DOHH2 (cell line): ENCODE measurements around the gene PIK3AP1.

Experiments used
- H3F3A ChIP-seq: fragments of 200-600 bp; sonication (generic), shearing (Covaris generic); 2 replicates; pipeline ENCODE4 v1.6.0; 2016; ENCODE audit warnings: antibody characterized with exemption, mild to moderate bottlenecking; ENCODE audit not compliant: control insufficient read depth, insufficient read depth
- H3K27ac ChIP-seq: fragments of 200-600 bp; sonication (generic); 2 replicates; pipeline ENCODE4 v1.5.1; 2014; ENCODE audit warnings: low read depth, mild to moderate bottlenecking, low read length, moderate library complexity
- H3K27me3 ChIP-seq: fragments of 200-600 bp; sonication (generic); 2 replicates; pipeline ENCODE4 v1.6.1; 2014; ENCODE audit warnings: mild to moderate bottlenecking, low read length, mixed read lengths; ENCODE audit not compliant: control insufficient read depth
- H3K36me3 ChIP-seq: fragments of 200-600 bp; sonication (generic); 2 replicates; pipeline ENCODE4 v1.6.1; 2014; ENCODE audit warnings: mild to moderate bottlenecking, low read length, moderate library complexity, mixed read lengths; ENCODE audit not compliant: control insufficient read depth
- H3K4me1 ChIP-seq: fragments of 200-600 bp; sonication (generic); 2 replicates; pipeline ENCODE4 v1.6.1; 2014; ENCODE audit warnings: mild to moderate bottlenecking, low read length, mixed read lengths; ENCODE audit not compliant: control insufficient read depth
- H3K4me2 ChIP-seq: fragments of 200-600 bp; sonication (generic); 2 replicates; pipeline ENCODE4 v1.6.0; 2014; ENCODE audit warnings: mild to moderate bottlenecking, low read length, moderate library complexity
- H3K4me3 ChIP-seq: fragments of 200-600 bp; sonication (generic); 2 replicates; pipeline ENCODE4 v1.5.1; 2014; ENCODE audit warnings: mild to moderate bottlenecking, low read length, mixed read lengths
- H3K79me2 ChIP-seq: fragments of 200-600 bp; sonication (generic); 2 replicates; pipeline ENCODE4 v1.6.1; 2014; ENCODE audit warnings: mild to moderate bottlenecking, low read length, mixed read lengths; ENCODE audit not compliant: control insufficient read depth
- H3K9me2 ChIP-seq: fragments of 200-600 bp; sonication (generic); replicated peaks from 2 replicates; pipeline ENCODE4 v1.6.1; 2014; ENCODE audit warnings: mild to moderate bottlenecking, low read length, mixed read lengths; ENCODE audit not compliant: control insufficient read depth
- H3K9me3 ChIP-seq: fragments of 200-600 bp; sonication (generic); 2 replicates; pipeline ENCODE4 v1.6.1; 2014; ENCODE audit warnings: antibody characterized with exemption, low read length, mixed read lengths; ENCODE audit not compliant: control insufficient read depth, insufficient read depth
- H4K20me1 ChIP-seq: fragments of 200-600 bp; sonication (generic); 2 replicates; pipeline ENCODE4 v1.6.0; 2014; ENCODE audit warnings: low read depth, mild to moderate bottlenecking, antibody characterized with exemption, low read length, moderate library complexity; ENCODE audit not compliant: control insufficient read depth, insufficient read depth
- EZH2phosphoT487 ChIP-seq: fragments of 200-600 bp; sonication (generic); IDR thresholded peaks from 2 replicates; pipeline ENCODE4 v1.6.1; 2017; ENCODE audit warnings: borderline replicate concordance, mild to moderate bottlenecking, antibody characterized with exemption, low read length, moderate library complexity, mixed read lengths
- TF ChIP-seq, protein P1 (sequence below): fragments of 200-600 bp; sonication (generic); IDR thresholded peaks from one replicate; pipeline ENCODE4 v1.5.1; 2014; ENCODE audit warnings: antibody characterized with exemption, mild to moderate bottlenecking, low read depth, low read length; ENCODE audit not compliant: poor library complexity, severe bottlenecking

The PIK3AP1 gene

GRCh38 chr10:96656198-96656577, 64.1 kb downstream of the PIK3AP1 start:
- TF ChIP-seq, protein P1, sequence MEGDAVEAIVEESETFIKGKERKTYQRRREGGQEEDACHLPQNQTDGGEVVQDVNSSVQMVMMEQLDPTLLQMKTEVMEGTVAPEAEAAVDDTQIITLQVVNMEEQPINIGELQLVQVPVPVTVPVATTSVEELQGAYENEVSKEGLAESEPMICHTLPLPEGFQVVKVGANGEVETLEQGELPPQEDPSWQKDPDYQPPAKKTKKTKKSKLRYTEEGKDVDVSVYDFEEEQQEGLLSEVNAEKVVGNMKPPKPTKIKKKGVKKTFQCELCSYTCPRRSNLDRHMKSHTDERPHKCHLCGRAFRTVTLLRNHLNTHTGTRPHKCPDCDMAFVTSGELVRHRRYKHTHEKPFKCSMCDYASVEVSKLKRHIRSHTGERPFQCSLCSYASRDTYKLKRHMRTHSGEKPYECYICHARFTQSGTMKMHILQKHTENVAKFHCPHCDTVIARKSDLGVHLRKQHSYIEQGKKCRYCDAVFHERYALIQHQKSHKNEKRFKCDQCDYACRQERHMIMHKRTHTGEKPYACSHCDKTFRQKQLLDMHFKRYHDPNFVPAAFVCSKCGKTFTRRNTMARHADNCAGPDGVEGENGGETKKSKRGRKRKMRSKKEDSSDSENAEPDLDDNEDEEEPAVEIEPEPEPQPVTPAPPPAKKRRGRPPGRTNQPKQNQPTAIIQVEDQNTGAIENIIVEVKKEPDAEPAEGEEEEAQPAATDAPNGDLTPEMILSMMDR: no peak
- TF ChIP-seq EZH2phosphoT487: no peak
- Histone ChIP-seq H3K4me3 (no peak overlapping the region), H3K27ac (no peak overlapping the region), H3K27me3 (no peaks in the 10 kb centered on the region), H3F3A (peaks cover 15% of the 10 kb centered on the region), H3K36me3 (peaks cover 77% of the 10 kb centered on the region), H3K4me1 (peaks cover 85% of the 10 kb centered on the region), H4K20me1 (peaks cover 17% of the 10 kb centered on the region), H3K4me2 (no peak overlapping the region), H3K9me2 (no peaks in the 10 kb centered on the region), H3K79me2 (peaks cover 95% of the 10 kb centered on the region), H3K9me3 (0 out of 2 replicates have a peak, but pooled peaks cover 3% of the 10 kb centered on the region)

- no peaks in the 10 kb centered on the region for H3K27me3 ChIP-seq
- H4K20me1 ChIP-seq: peaks cover 19% of the 10 kb centered on the region
- H3K9me3 ChIP-seq: 0 out of 2 replicates have a peak, but pooled peaks cover 3% of the 10 kb centered on the region
- H3F3A ChIP-seq: peaks cover 15% of the 10 kb centered on the region
- peaks cover 95% of the 10 kb centered on the region for H3K79me2 ChIP-seq
- no peak for TF ChIP-seq EZH2phosphoT487
- TF ChIP-seq, protein P1: no peak
- no peak overlapping the region for H3K4me2 ChIP-seq
- H3K4me1 ChIP-seq: peaks cover 84% of the 10 kb centered on the region
- H3K9me2 ChIP-seq: no peaks in the 10 kb centered on the region
- H3K4me3 ChIP-seq: no peak overlapping the region
- H3K27ac ChIP-seq: no peak overlapping the region
- peaks cover 80% of the 10 kb centered on the region for H3K36me3 ChIP-seq
Observed at GRCh38 chr10:96655461-96656197, 64.7 kb downstream of the PIK3AP1 start.

- Histone ChIP-seq H3K4me3 (peak overlapping the region; percentile 31; the same call in 1 of the 2 replicates), H3K4me1 (peaks cover 79% of the 10 kb centered on the region), H3K4me2 (peak overlapping the region; percentile 38), H3K27me3 (no peaks in the 10 kb centered on the region), H3K36me3 (peaks cover 93% of the 10 kb centered on the region), H3K79me2 (peaks cover 84% of the 10 kb centered on the region), H3K27ac (peak overlapping the region; percentile 34), H3F3A (peaks cover 24% of the 10 kb centered on the region), H3K9me3 (0 out of 2 replicates have a peak, but pooled peaks cover 3% of the 10 kb centered on the region), H3K9me2 (no peaks in the 10 kb centered on the region), H4K20me1 (peaks cover 14% of the 10 kb centered on the region)
- TF ChIP-seq, protein P1: no peak
- no peak for TF ChIP-seq EZH2phosphoT487
Observed at GRCh38 chr10:96651998-96652431, 68.3 kb downstream of the PIK3AP1 start.
